ENCODE measurements around the gene CCDC178. TPM values are rescaled to one million over a fixed set of nuclear protein-coding genes. Genes with fewer than 3 reads are reported as not detected.

Gene CCDC178
- total and polyA plus RNA-seq, 10 donors: 4.0 to 17.4 (median 8.0) TPM

DNA sequence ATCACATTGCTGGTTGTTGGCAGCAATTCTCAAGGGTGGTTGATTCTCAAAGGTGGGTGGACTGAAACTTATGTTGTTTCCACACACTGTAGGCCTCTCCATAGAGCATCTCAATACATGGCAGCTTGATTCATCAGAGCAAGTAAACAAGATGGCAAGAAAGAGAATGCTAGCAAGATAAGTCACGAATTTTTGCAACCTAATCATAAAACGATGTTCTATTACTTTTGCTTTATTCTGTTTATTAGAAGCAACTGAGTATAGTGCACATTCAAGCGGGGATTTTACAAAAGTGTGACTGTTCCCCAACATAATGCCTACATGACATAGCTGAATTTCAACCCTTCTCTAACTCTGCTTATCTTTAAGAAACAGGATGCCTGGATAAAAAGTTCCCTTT, 136.2 kb downstream of the CCDC178 start:
- no peaks in the 10 kb centered on the region for H3K27me3 ChIP-seq (replicated peaks in 1 of 7)
- H3K27ac ChIP-seq: no peak overlapping the region
- no peaks in the 10 kb centered on the region for H3K36me3 ChIP-seq
- H3K4me1 ChIP-seq: no peaks in the 10 kb centered on the region
- 75 to 86% (median 76%) methylated on average over 3 of the region's 3 CpGs for WGBS, 5 donors
- H3K4me3 ChIP-seq: no peak overlapping the region
- intact Hi-C loops (cut with DNase I; ENCODE audit: low total_unique reads): no loop called here
- DNase-seq: no peak
- H3K9me3 ChIP-seq: peaks cover 0 to 9% (median 0%) of the 10 kb centered on the region in 8 donors
- no peak for TF ChIP-seq POLR2AphosphoS5 (IDR thresholded peaks at IDR 0.05)
- TF ChIP-seq, protein P1, sequence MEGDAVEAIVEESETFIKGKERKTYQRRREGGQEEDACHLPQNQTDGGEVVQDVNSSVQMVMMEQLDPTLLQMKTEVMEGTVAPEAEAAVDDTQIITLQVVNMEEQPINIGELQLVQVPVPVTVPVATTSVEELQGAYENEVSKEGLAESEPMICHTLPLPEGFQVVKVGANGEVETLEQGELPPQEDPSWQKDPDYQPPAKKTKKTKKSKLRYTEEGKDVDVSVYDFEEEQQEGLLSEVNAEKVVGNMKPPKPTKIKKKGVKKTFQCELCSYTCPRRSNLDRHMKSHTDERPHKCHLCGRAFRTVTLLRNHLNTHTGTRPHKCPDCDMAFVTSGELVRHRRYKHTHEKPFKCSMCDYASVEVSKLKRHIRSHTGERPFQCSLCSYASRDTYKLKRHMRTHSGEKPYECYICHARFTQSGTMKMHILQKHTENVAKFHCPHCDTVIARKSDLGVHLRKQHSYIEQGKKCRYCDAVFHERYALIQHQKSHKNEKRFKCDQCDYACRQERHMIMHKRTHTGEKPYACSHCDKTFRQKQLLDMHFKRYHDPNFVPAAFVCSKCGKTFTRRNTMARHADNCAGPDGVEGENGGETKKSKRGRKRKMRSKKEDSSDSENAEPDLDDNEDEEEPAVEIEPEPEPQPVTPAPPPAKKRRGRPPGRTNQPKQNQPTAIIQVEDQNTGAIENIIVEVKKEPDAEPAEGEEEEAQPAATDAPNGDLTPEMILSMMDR (IDR thresholded peaks at IDR 0.05 in 8 of 11, conservative IDR thresholded peaks at IDR 0.05 in 3 of 11): no peak
- no peak for TF ChIP-seq POLR2A (IDR thresholded peaks at IDR 0.05)

- Histone ChIP-seq H3K9me3 (no peaks in the 10 kb centered on the region), H3K4me3 (no peak overlapping the region), H3K36me3 (no peaks in the 10 kb centered on the region), H3K27ac (no peak overlapping the region), H3K4me1 (no peaks in the 10 kb centered on the region), H3K27me3 (replicated peaks in 1 of 7) (no peaks in the 10 kb centered on the region)
- no peak for DNase-seq
- TF ChIP-seq POLR2AphosphoS5 (IDR thresholded peaks at IDR 0.05) (no peak), POLR2A (IDR thresholded peaks at IDR 0.05) (no peak)
- TF ChIP-seq, protein P1 (IDR thresholded peaks at IDR 0.05 in 8 of 11, conservative IDR thresholded peaks at IDR 0.05 in 3 of 11): no peak
- intact Hi-C loops (cut with DNase I; ENCODE audit: low total_unique reads): no loop called here
- WGBS, 5 donors: 66 to 86% (median 81%) methylated on average over 1 of the region's 1 CpG
Measured at GRCh38 chr18:33291539-33291938, 149.0 kb downstream of the CCDC178 start.

- DNase-seq: no peak
Measured at GRCh38 chr18:33288082-33288716, 152.3 kb downstream of the CCDC178 start.

GRCh38 chr18:33282709-33283333, 157.7 kb downstream of the CCDC178 start:
- DNase-seq: peak; percentile 68
- H3K36me3 ChIP-seq: no peaks in the 10 kb centered on the region
- 79 to 87% (median 83%) methylated on average over 4 to 6 of the region's 6 CpGs for WGBS, 5 donors
- H3K27ac ChIP-seq: no peak overlapping the region
- intact Hi-C loops (cut with DNase I; ENCODE audit: low total_unique reads): no loop called here
- TF ChIP-seq, protein P1 (IDR thresholded peaks at IDR 0.05 in 8 of 11, conservative IDR thresholded peaks at IDR 0.05 in 3 of 11): no peak
- TF ChIP-seq POLR2AphosphoS5 (IDR thresholded peaks at IDR 0.05) (no peak), POLR2A (IDR thresholded peaks at IDR 0.05) (no peak)
- no peaks in the 10 kb centered on the region for H3K9me3 ChIP-seq
- no peak overlapping the region for H3K4me3 ChIP-seq
- H3K4me1 ChIP-seq: no peaks in the 10 kb centered on the region
- no peaks in the 10 kb centered on the region for H3K27me3 ChIP-seq (replicated peaks in 1 of 7)

More at GRCh38 chr18:33288082-33288716, 152.3 kb downstream of the CCDC178 start:
- 85 to 94% (median 90%) methylated on average over 3 of the region's 3 CpGs for WGBS, 5 donors
- Histone ChIP-seq H3K4me3 (no peak overlapping the region), H3K4me1 (no peaks in the 10 kb centered on the region), H3K27me3 (replicated peaks in 1 of 7) (no peaks in the 10 kb centered on the region), H3K27ac (no peak overlapping the region), H3K9me3 (no peaks in the 10 kb centered on the region), H3K36me3 (no peaks in the 10 kb centered on the region)
- no peak for TF ChIP-seq POLR2AphosphoS5 (IDR thresholded peaks at IDR 0.05)
- no peak for TF ChIP-seq POLR2A (IDR thresholded peaks at IDR 0.05)
- TF ChIP-seq, protein P1 (IDR thresholded peaks at IDR 0.05 in 8 of 11, conservative IDR thresholded peaks at IDR 0.05 in 3 of 11): no peak
- intact Hi-C loops (cut with DNase I; ENCODE audit: low total_unique reads): no loop called here
